Measurements from ENCODE around the gene BEGAIN. TPM values are rescaled to one million over a fixed set of nuclear protein-coding genes. Genes with fewer than 3 reads are reported as not detected.

Gene BEGAIN
- total and polyA plus RNA-seq, 9 of the 15 experiments (the other 6 are each of a cell fraction or from before 2014, with no cell fraction given): 0.07 to 0.68 (median 0.55) TPM; not detected in 3

- 21% methylated on average over 2 of the region's 13 CpGs for WGBS (ENCODE audit: insufficient coverage, low coverage, missing lambda C conversion rate)
- Histone ChIP-seq H3K27ac (ENCODE audit: extremely low read depth, low read depth, low read length) (no peak overlapping the region), H3K36me3 (ENCODE audit: control insufficient read depth, insufficient read depth, low read length) (no peaks in the 10 kb centered on the region), H3K9me1 (ENCODE audit: control insufficient read depth, insufficient read depth, low read length) (no peaks in the 10 kb centered on the region), H3K9ac (ENCODE audit: insufficient read depth in 1 of 2, low read depth in 2 of 2, low read length in 2 of 2) (no peak overlapping the region), H4K20me1 (replicated peaks; ENCODE audit: control insufficient read depth, insufficient read depth, low read length) (0 out of 2 replicates have a peak, but pooled peaks cover 5% of the 10 kb centered on the region), H3K9me3 (replicated peaks; ENCODE audit: control insufficient read depth, insufficient read depth, low read depth, low read length) (no peaks in the 10 kb centered on the region), H3K4me2 (ENCODE audit: insufficient read depth, low read length) (no peak overlapping the region), H3K4me1 (replicated peaks in 1 of 2; ENCODE audit: control insufficient read depth in 2 of 2, insufficient read depth in 2 of 2, low read length in 2 of 2) (peaks cover 2 to 24% of the 10 kb centered on the region in 2 experiments; a peak in 3 of 5 replicates), H2AFZ (ENCODE audit: low read depth, low read length) (no peak overlapping the region), H3K4me3 (no peak overlapping the region), H3K27me3 (ENCODE audit: control insufficient read depth in 2 of 2, insufficient read depth in 2 of 2, low read length in 2 of 2) (peaks cover 10 to 63% of the 10 kb centered on the region in 2 experiments; a peak in 4 of 5 replicates), H3K79me2 (ENCODE audit: control insufficient read depth, insufficient read depth, low read length) (no peaks in the 10 kb centered on the region)
- TF ChIP-seq, protein P1, sequence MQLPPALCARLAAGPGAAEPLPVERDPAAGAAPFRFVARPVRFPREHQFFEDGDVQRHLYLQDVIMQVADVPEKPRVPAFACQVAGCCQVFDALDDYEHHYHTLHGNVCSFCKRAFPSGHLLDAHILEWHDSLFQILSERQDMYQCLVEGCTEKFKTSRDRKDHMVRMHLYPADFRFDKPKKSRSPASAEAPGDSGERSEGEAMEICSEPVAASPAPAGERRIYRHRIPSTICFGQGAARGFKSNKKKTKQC (CRISPR knock-in tag; IDR thresholded peaks at IDR 0.05): no peak
- TF ChIP-seq ZFP36 (IDR thresholded peaks at IDR 0.05; ENCODE audit: low read depth, low read length, partially characterized antibody): peak; percentile 61
- intact Hi-C loops (cut with micrococcal nuclease): no loop called here
- no peak for FAIRE-seq
- no TSS peak for BruUV-seq (replicated peaks)
- in situ Hi-C loops (cut with MboI): no loop called here
- ChIA-PET CTCF (ENCODE audit: low intra/inter-chr PET ratio) (no interaction called here), POLR2A (interaction anchor here (0.7 kb wide), 1 partner anchor 236 kb away, joined by 4 read pairs; no protein-coding TSS in a partner anchor)
- DNase-seq (ENCODE audit: extremely low read depth in 1 of 4, low spot score in 3 of 4): no peak
- no peak for ATAC-seq
These were observed 2.0 kb upstream of the BEGAIN start for GRCh38 chr14:100589071-100589759.

GRCh38 chr14:100588671-100589070 is 1.5 kb upstream of the BEGAIN start:
- H3K27me3 ChIP-seq (ENCODE audit: control insufficient read depth in 2 of 2, insufficient read depth in 2 of 2, low read length in 2 of 2): peaks cover 8 to 62% of the 10 kb centered on the region in 2 experiments; a peak in 4 of 5 replicates
- H3K9ac ChIP-seq (ENCODE audit: insufficient read depth in 1 of 2, low read depth in 2 of 2, low read length in 2 of 2): no peak overlapping the region
- H3K9me1 ChIP-seq (ENCODE audit: control insufficient read depth, insufficient read depth, low read length): no peaks in the 10 kb centered on the region
- H3K4me2 ChIP-seq (ENCODE audit: insufficient read depth, low read length): no peak overlapping the region
- TF ChIP-seq, protein P2, sequence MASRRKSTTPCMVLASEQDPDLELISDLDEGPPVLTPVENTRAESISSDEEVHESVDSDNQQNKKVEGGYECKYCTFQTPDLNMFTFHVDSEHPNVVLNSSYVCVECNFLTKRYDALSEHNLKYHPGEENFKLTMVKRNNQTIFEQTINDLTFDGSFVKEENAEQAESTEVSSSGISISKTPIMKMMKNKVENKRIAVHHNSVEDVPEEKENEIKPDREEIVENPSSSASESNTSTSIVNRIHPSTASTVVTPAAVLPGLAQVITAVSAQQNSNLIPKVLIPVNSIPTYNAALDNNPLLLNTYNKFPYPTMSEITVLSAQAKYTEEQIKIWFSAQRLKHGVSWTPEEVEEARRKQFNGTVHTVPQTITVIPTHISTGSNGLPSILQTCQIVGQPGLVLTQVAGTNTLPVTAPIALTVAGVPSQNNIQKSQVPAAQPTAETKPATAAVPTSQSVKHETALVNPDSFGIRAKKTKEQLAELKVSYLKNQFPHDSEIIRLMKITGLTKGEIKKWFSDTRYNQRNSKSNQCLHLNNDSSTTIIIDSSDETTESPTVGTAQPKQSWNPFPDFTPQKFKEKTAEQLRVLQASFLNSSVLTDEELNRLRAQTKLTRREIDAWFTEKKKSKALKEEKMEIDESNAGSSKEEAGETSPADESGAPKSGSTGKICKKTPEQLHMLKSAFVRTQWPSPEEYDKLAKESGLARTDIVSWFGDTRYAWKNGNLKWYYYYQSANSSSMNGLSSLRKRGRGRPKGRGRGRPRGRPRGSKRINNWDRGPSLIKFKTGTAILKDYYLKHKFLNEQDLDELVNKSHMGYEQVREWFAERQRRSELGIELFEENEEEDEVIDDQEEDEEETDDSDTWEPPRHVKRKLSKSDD (conservative IDR thresholded peaks at IDR 0.05; ENCODE audit: low read length): no peak
- intact Hi-C loops (cut with micrococcal nuclease): no loop called here
- no peaks in the 10 kb centered on the region for H3K36me3 ChIP-seq (ENCODE audit: control insufficient read depth, insufficient read depth, low read length)
- in situ Hi-C loops (cut with MboI): no loop called here
- no peak for ATAC-seq
- H3K4me1 ChIP-seq (replicated peaks in 1 of 2; ENCODE audit: control insufficient read depth in 2 of 2, insufficient read depth in 2 of 2, low read length in 2 of 2): peaks cover 3 to 24% of the 10 kb centered on the region in 2 experiments; a peak in 3 of 5 replicates
- no peaks in the 10 kb centered on the region for H3K9me3 ChIP-seq (replicated peaks; ENCODE audit: control insufficient read depth, insufficient read depth, low read depth, low read length)
- no peak for DNase-seq (ENCODE audit: extremely low read depth in 1 of 4, low spot score in 3 of 4)
- 18% methylated on average over 10 of the region's 10 CpGs for whole genome bisulfite sequencing (ENCODE audit: insufficient coverage, low coverage, missing lambda C conversion rate)
- H2AFZ ChIP-seq (ENCODE audit: low read depth, low read length): no peak overlapping the region
- H3K27ac ChIP-seq (ENCODE audit: extremely low read depth, low read depth, low read length): no peak overlapping the region
- ChIA-PET POLR2A (interaction anchor here (0.7 kb wide), 1 partner anchor 235 kb away, joined by 4 read pairs; no protein-coding TSS in a partner anchor), CTCF (ENCODE audit: low intra/inter-chr PET ratio) (no interaction called here)
- no peak for FAIRE-seq
- H3K4me3 ChIP-seq: no peak overlapping the region
- no TSS peak for BruUV-seq (replicated peaks)
- no peaks in the 10 kb centered on the region for H3K79me2 ChIP-seq (ENCODE audit: control insufficient read depth, insufficient read depth, low read length)
- 0 out of 2 replicates have a peak, but pooled peaks cover 8% of the 10 kb centered on the region for H4K20me1 ChIP-seq (replicated peaks; ENCODE audit: control insufficient read depth, insufficient read depth, low read length)

All from K562 (cell line).